ENCODE measurements around the gene PTGDS. TPM values are rescaled to one million over a fixed set of nuclear protein-coding genes. Genes with fewer than 3 reads are reported as not detected.

The PTGDS gene
- total RNA-seq, 1 donor from 2014 or later, result 3.8 TPM

DNA sequence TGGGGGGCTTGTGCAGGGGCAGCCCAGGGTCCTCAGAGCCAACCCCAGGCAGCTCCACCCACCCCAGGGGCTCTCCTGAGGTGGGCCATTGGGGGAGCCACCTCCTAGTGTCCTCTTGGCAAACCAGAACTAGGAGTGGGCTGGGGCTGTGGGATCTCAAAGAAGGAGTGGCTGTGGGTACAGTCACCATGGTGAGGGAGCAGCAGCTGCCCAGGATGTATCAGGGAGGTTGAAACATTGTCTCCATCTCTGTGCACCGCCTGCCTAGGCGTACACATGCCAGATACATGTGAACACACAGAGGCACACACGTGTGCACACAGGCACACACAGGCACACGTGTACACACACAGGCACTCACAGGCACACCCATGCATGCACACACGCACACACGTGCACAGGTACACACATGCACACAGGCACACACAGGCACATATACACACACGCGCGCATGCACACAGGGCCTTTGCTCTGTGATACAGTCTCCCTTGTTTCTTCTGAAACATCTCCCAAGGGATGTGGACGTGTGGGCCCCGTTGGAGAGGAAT, 14.5 kb upstream of the PTGDS start:
- H3K4me3 ChIP-seq (ENCODE audit: low read depth, low read length), result no peak overlapping the region
- TF ChIP-seq, protein P1, sequence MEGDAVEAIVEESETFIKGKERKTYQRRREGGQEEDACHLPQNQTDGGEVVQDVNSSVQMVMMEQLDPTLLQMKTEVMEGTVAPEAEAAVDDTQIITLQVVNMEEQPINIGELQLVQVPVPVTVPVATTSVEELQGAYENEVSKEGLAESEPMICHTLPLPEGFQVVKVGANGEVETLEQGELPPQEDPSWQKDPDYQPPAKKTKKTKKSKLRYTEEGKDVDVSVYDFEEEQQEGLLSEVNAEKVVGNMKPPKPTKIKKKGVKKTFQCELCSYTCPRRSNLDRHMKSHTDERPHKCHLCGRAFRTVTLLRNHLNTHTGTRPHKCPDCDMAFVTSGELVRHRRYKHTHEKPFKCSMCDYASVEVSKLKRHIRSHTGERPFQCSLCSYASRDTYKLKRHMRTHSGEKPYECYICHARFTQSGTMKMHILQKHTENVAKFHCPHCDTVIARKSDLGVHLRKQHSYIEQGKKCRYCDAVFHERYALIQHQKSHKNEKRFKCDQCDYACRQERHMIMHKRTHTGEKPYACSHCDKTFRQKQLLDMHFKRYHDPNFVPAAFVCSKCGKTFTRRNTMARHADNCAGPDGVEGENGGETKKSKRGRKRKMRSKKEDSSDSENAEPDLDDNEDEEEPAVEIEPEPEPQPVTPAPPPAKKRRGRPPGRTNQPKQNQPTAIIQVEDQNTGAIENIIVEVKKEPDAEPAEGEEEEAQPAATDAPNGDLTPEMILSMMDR (IDR thresholded peaks at IDR 0.05; ENCODE audit: insufficient read depth, low read length, poor library complexity, severe bottlenecking), result no peak
- DNase-seq (ENCODE audit: low read depth), result no peak
- peaks cover 5% of the 10 kb centered on the region for H3K27me3 ChIP-seq (ENCODE audit: control insufficient read depth, insufficient read depth, low read length)
- H3K36me3 ChIP-seq (ENCODE audit: control insufficient read depth, insufficient read depth, low read length), result no peaks in the 10 kb centered on the region

DNA sequence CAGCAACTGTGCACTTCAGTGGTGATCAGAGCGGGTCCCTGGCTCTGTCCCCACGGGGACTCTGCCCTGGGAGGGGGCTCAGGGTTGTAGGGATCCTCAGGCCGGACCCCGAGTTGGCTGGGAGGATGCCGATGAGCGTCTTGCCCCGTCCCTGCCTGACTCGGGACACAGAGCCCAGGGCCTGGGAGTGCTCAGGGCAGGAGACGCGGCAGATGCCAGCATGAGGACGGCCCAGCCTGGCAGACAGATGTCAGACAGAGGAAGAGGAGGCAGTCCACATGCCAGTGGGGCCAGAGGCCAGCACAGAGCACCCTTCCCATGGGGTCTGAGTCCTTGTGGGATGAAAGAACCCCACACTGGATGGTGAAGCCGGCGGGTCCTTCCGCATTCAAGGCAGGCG, 14.0 kb upstream of the PTGDS start:
- H3K27me3 ChIP-seq (ENCODE audit: control insufficient read depth, insufficient read depth, low read length), result peaks cover 5% of the 10 kb centered on the region
- TF ChIP-seq, protein P1 (IDR thresholded peaks at IDR 0.05; ENCODE audit: insufficient read depth, low read length, poor library complexity, severe bottlenecking), result no peak
- H3K36me3 ChIP-seq (ENCODE audit: control insufficient read depth, insufficient read depth, low read length), result no peaks in the 10 kb centered on the region
- H3K4me3 ChIP-seq (ENCODE audit: low read depth, low read length), result no peak overlapping the region
- DNase-seq (ENCODE audit: low read depth), result no peak

DNA sequence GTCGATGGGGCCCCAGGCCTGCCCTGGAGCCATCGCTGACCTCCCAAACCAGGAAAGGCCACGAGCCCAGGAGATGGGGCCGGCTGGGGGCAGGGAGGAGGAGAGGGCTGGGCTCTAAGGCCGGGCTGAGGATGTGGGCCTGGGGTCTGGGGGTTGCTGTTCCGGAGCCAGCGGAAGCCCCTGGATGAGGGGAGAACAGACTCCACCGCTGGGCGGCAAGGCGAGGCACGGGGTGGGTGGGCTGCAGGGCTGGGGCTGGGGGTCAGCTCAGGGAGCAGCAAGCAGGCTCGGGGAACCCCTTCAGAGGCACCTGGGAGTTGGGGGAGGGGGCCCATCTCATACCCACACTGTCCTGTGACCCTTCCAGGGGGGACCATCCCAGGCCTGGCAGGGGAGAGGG, 13.6 kb upstream of the PTGDS start:
- Histone ChIP-seq H3K4me3 (ENCODE audit: low read depth, low read length) (no peak overlapping the region), H3K36me3 (ENCODE audit: control insufficient read depth, insufficient read depth, low read length) (no peaks in the 10 kb centered on the region), H3K27me3 (ENCODE audit: control insufficient read depth, insufficient read depth, low read length) (peaks cover 5% of the 10 kb centered on the region)
- TF ChIP-seq, protein P1 (IDR thresholded peaks at IDR 0.05; ENCODE audit: insufficient read depth, low read length, poor library complexity, severe bottlenecking), result no peak
- DNase-seq (ENCODE audit: low read depth), result no peak

DNA sequence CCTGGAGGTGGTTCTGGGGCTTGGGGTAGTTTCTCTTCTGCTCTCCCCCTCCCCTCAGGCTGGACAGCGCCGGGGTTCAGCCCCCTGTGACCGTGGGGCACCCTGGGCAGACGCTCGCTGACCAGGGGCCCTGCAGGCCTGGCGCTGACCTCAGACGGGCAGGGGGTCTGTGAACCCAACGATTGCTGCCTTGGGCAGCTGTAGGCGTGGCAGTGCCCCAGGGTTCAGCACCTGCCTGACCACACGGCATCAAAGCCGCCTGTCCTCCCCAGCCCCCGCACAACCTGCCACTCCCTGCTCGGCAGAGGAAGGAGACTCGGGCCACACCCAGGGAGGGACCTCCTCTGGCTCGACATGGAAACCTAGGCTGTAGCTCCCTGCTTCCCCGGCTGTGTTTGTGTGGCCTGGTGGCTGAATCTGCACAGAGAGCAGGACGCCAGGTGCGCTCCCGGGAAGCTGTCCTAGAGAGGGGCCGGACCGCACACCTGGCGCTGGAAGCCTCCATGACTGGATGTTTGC, 13.1 kb upstream of the PTGDS start:
- H3K36me3 ChIP-seq (ENCODE audit: control insufficient read depth, insufficient read depth, low read length), result no peaks in the 10 kb centered on the region
- DNase-seq (ENCODE audit: low read depth), result no peak
- TF ChIP-seq, protein P1 (IDR thresholded peaks at IDR 0.05; ENCODE audit: insufficient read depth, low read length, poor library complexity, severe bottlenecking), result no peak
- peaks cover 5% of the 10 kb centered on the region for H3K27me3 ChIP-seq (ENCODE audit: control insufficient read depth, insufficient read depth, low read length)
- H3K4me3 ChIP-seq (ENCODE audit: low read depth, low read length), result no peak overlapping the region

DNA sequence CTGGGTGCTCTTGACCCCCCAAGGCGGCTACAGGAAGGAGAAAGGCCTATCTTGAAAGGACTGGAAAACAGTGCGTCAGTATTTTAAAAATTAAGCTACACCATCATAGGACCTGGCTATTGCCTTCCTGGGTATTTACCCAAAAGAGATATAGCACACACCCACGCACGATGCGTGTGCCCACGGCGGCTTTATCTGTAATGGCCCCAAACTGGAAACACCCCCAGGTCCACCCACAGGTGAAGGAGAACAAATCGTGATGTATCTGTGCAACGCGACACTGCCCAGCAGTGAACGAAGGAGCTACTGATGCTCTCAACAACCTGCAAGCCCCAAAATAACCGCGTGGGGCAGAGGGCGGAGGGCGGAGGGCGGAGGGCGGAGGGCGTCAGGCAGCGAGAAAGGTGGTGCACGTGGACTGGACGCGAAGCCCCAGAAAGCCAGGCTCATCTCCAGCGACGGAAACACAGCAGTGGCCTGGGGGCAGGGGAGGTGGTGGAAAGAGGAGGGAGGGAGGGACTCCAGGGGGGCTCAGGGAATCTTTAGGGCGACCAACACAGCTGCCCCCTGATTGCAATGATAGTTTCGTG, 12.4 kb upstream of the PTGDS start:
- TF ChIP-seq, protein P1 (IDR thresholded peaks at IDR 0.05; ENCODE audit: insufficient read depth, low read length, poor library complexity, severe bottlenecking), result no peak
- no peak overlapping the region for H3K4me3 ChIP-seq (ENCODE audit: low read depth, low read length)
- no peak for DNase-seq (ENCODE audit: low read depth)
- H3K27me3 ChIP-seq (ENCODE audit: control insufficient read depth, insufficient read depth, low read length), result peaks cover 5% of the 10 kb centered on the region
- no peaks in the 10 kb centered on the region for H3K36me3 ChIP-seq (ENCODE audit: control insufficient read depth, insufficient read depth, low read length)
